ENCODE measurements around the gene MRTFB. TPM values are rescaled to one million over a fixed set of nuclear protein-coding genes. Genes with fewer than 3 reads are reported as not detected.
A peak's percentile ranks its signal among the peaks of the same experiment; 100 is the strongest.

Gene MRTFB
- polyA plus RNA-seq, 3 donors, result 32.1 to 33.7 (median 33.6) TPM

GRCh38 chr16:14283786-14284185, 212.7 kb downstream of the MRTFB start:
- DNase-seq (ENCODE audit: low read depth in 3 of 3, low spot score in 2 of 3), result no peak

- no peak for DNase-seq (ENCODE audit: low read depth in 3 of 3, low spot score in 2 of 3)
Observed at GRCh38 chr16:14284371-14284770, 213.3 kb downstream of the MRTFB start.

- DNase-seq (ENCODE audit: low read depth in 3 of 3, low spot score in 2 of 3), result no peak
Observed at GRCh38 chr16:14284930-14285512, 213.9 kb downstream of the MRTFB start.

- DNase-seq (ENCODE audit: low read depth in 3 of 3, low spot score in 2 of 3), result peak; percentile 82 to 88 (median 85)
Observed at GRCh38 chr16:14285513-14286367, 214.6 kb downstream of the MRTFB start.

- no peak for DNase-seq (ENCODE audit: low read depth in 3 of 3, low spot score in 2 of 3)
Observed at GRCh38 chr16:14286368-14287230, 215.5 kb downstream of the MRTFB start.

- DNase-seq (ENCODE audit: low read depth in 3 of 3, low spot score in 2 of 3), result no peak
Observed at GRCh38 chr16:14289692-14290340, 218.7 kb downstream of the MRTFB start.

- DNase-seq (ENCODE audit: low read depth in 3 of 3, low spot score in 2 of 3), result no peak
Observed at GRCh38 chr16:14291286-14291685, 220.2 kb downstream of the MRTFB start.

GRCh38 chr16:14292051-14292825, 221.1 kb downstream of the MRTFB start:
- DNase-seq (ENCODE audit: low read depth in 3 of 3, low spot score in 2 of 3), result no peak

- no peak for DNase-seq (ENCODE audit: low read depth in 3 of 3, low spot score in 2 of 3)
Observed at GRCh38 chr16:14296663-14297062, 225.5 kb downstream of the MRTFB start.

- no peak for DNase-seq (ENCODE audit: low read depth in 3 of 3, low spot score in 2 of 3)
Observed at GRCh38 chr16:14298374-14299122, 227.4 kb downstream of the MRTFB start.

GRCh38 chr16:14300705-14301168, 229.6 kb downstream of the MRTFB start:
- no peak for DNase-seq (ENCODE audit: low read depth in 3 of 3, low spot score in 2 of 3)

- no peak for DNase-seq (ENCODE audit: low read depth in 3 of 3, low spot score in 2 of 3)
Observed at GRCh38 chr16:14301169-14302030, 230.3 kb downstream of the MRTFB start.

- DNase-seq (ENCODE audit: low read depth in 3 of 3, low spot score in 2 of 3), result no peak
Observed at GRCh38 chr16:14302031-14302398, 230.9 kb downstream of the MRTFB start.

GRCh38 chr16:14302399-14303181, 231.5 kb downstream of the MRTFB start:
- no peak for DNase-seq (ENCODE audit: low read depth in 3 of 3, low spot score in 2 of 3)

GRCh38 chr16:14303182-14303618, 232.1 kb downstream of the MRTFB start:
- DNase-seq (ENCODE audit: low read depth in 3 of 3, low spot score in 2 of 3), result no peak

- no peak for DNase-seq (ENCODE audit: low read depth in 3 of 3, low spot score in 2 of 3)
Observed at GRCh38 chr16:14303639-14304394, 232.7 kb downstream of the MRTFB start.

All from right renal cortex interstitium (tissue), 3 donors.